H1 (cell line): Measurements from ENCODE around the gene AHDC1. TPM values are rescaled to one million over a fixed set of nuclear protein-coding genes. Genes with fewer than 3 reads are reported as not detected.

Experiments used
- CTCF ChIA-PET: fragments of 300-600 bp; sonication (Branson Sonifier 250); formaldehyde crosslinking; loops from one replicate; lab custom pipeline; 2021; ENCODE audit not compliant: partially characterized antibody; lab: Charles Lee
- POLR2A ChIA-PET: fragments of 300-600 bp; sonication (Branson Sonifier 250); formaldehyde crosslinking; loops from one replicate; lab custom pipeline; 2021; ENCODE audit warnings: inconsistent platforms; ENCODE audit not compliant: partially characterized antibody; lab: Charles Lee
- DNase-seq, 2 experiments: peaks; one replicate each; pipeline versions ENCODE4 v3.0.0 to v3.0.0-alpha.2; 2010 to 2022; ENCODE audit warnings: low spot score in 2 of 2, low read depth in 1 of 2, mixed read lengths in 1 of 2
- FAIRE-seq: peaks from 2 replicates; lab custom pipeline; 2011; peaks lifted over from hg19 to GRCh38; lab: Jason Lieb, UNC
- H2AFZ ChIP-seq: 2 replicates; pipeline ENCODE4 v1.8.1; 2012; ENCODE audit warnings: low read length, inconsistent platforms
- H2AK5ac ChIP-seq: 2 replicates; pipeline ENCODE4 v1.6.1; 2013; ENCODE audit warnings: low read depth, low read length
- H2BK120ac ChIP-seq: replicated peaks from 2 replicates; pipeline ENCODE3; 2013; ENCODE audit warnings: low read depth, low read length, inconsistent platforms
- H2BK12ac ChIP-seq: 2 replicates; pipeline ENCODE4 v1.6.1; 2013; ENCODE audit warnings: low read depth, low read length
- H2BK15ac ChIP-seq: 2 replicates; pipeline ENCODE4 v1.6.1; 2013; ENCODE audit warnings: low read length
- H2BK20ac ChIP-seq: 2 replicates; pipeline ENCODE4 v1.6.1; 2013; ENCODE audit warnings: low read length
- H2BK5ac ChIP-seq: 2 replicates; pipeline ENCODE4 v1.6.1; 2013; ENCODE audit warnings: low read depth, low read length
- H3K14ac ChIP-seq: 2 replicates; pipeline ENCODE4 v1.6.1; 2013; ENCODE audit warnings: inconsistent platforms; ENCODE audit not compliant: insufficient read length
- H3K18ac ChIP-seq: 2 replicates; pipeline ENCODE4 v1.6.1; 2013; ENCODE audit warnings: low read length; ENCODE audit errors: extremely low read depth
- H3K23ac ChIP-seq: 2 replicates; pipeline ENCODE4 v1.6.1; 2013; ENCODE audit warnings: inconsistent platforms; ENCODE audit not compliant: insufficient read length
- H3K23me2 ChIP-seq: 2 replicates; pipeline ENCODE4 v1.6.1; 2013; ENCODE audit warnings: low read depth, low read length
- H3K27ac ChIP-seq: 2 replicates; pipeline ENCODE4 v1.6.1; 2011; ENCODE audit warnings: low read depth, low read length, inconsistent platforms
- H3K27me3 ChIP-seq, 4 experiments: replicated peaks in 1 of 4; 1 replicate in 1 of 4; 2 replicates in 3 of 4; pipeline versions ENCODE4 v1.6.1 to v1.8.1; 2011 to 2013; ENCODE audit warnings: low read length in 3 of 4, mild to moderate bottlenecking in 3 of 4, inconsistent platforms in 2 of 4, mixed read lengths in 2 of 4, moderate library complexity in 1 of 4; ENCODE audit not compliant: control insufficient read depth in 3 of 4, insufficient read depth in 3 of 4; ENCODE audit errors: extremely low read depth in 1 of 4
- H3K36me3 ChIP-seq, 4 experiments: 2 replicates each; pipeline versions ENCODE4 v1.6.1 to v1.8.1; 2011 to 2013; ENCODE audit warnings: mild to moderate bottlenecking in 4 of 4, low read length in 3 of 4, moderate library complexity in 2 of 4, control low read depth in 1 of 4, inconsistent platforms in 1 of 4; ENCODE audit not compliant: insufficient read depth in 4 of 4, control insufficient read depth in 2 of 4
- H3K4ac ChIP-seq: replicated peaks from 2 replicates; pipeline ENCODE3; 2013; ENCODE audit warnings: low read length, low read depth, mixed read lengths, inconsistent platforms; ENCODE audit not compliant: insufficient read length
- H3K4me1 ChIP-seq, 4 experiments: replicated peaks in 1 of 4; 1 replicate in 1 of 4; 2 replicates in 3 of 4; pipeline versions ENCODE4 v1.6.1 to v1.8.1; 2011 to 2013; ENCODE audit warnings: low read length in 3 of 4, inconsistent platforms in 2 of 4, mixed read lengths in 1 of 4; ENCODE audit not compliant: insufficient read depth in 4 of 4, control insufficient read depth in 3 of 4
- H3K4me2 ChIP-seq, 2 experiments: 2 replicates each; pipeline versions ENCODE4 v1.6.1 to v1.8.1; 2011 to 2013; ENCODE audit warnings: low read depth in 2 of 2, low read length in 2 of 2, control low read depth in 1 of 2, inconsistent platforms in 1 of 2, mild to moderate bottlenecking in 1 of 2; ENCODE audit not compliant: insufficient read depth in 1 of 2
- H3K4me3 ChIP-seq, 4 experiments: fragments of 200-600, 300-600 bp in 1 of 4; sonication (generic), shearing (Covaris generic), sonication (Bioruptor Twin) in 1 of 4; 2 replicates each; pipeline versions ENCODE4 v1.5.1 to v1.8.1; 2011 to 2016; ENCODE audit warnings: low read length in 4 of 4, low read depth in 3 of 4, control low read depth in 2 of 4, inconsistent platforms in 2 of 4, mild to moderate bottlenecking in 2 of 4, mixed read lengths in 1 of 4, moderate library complexity in 1 of 4; ENCODE audit not compliant: insufficient read depth in 2 of 4; ENCODE audit errors: extremely low read depth in 1 of 4
- H3K56ac ChIP-seq: replicated peaks from 2 replicates; pipeline ENCODE3; 2013; ENCODE audit warnings: low read depth, mild to moderate bottlenecking, mixed read lengths, low read length, inconsistent platforms; ENCODE audit not compliant: insufficient read length
- H3K79me1 ChIP-seq: 2 replicates; pipeline ENCODE4 v1.6.1; 2013; ENCODE audit warnings: low read depth, low read length, control low read depth
- H3K79me2 ChIP-seq, 2 experiments: 2 replicates each; pipeline versions ENCODE4 v1.6.1 to v1.8.1; 2012 to 2013; ENCODE audit warnings: low read length in 2 of 2, mild to moderate bottlenecking in 2 of 2, inconsistent platforms in 1 of 2; ENCODE audit not compliant: insufficient read depth in 2 of 2, control insufficient read depth in 1 of 2
- H3K9ac ChIP-seq, 4 experiments: replicated peaks in 1 of 4; 1 replicate in 1 of 4; 2 replicates in 3 of 4; pipeline versions ENCODE4 v1.6.1 to v1.8.1; 2011 to 2013; ENCODE audit warnings: low read depth in 3 of 4, low read length in 3 of 4, control low read depth in 2 of 4, mild to moderate bottlenecking in 2 of 4, moderate library complexity in 2 of 4, inconsistent platforms in 1 of 4; ENCODE audit errors: extremely low read depth in 1 of 4
- H3K9me3 ChIP-seq, 2 experiments: 2 replicates each; pipeline versions ENCODE4 v1.6.1 to v1.8.1; 2012 to 2013; ENCODE audit warnings: mild to moderate bottlenecking in 2 of 2, moderate library complexity in 2 of 2, control low read depth in 1 of 2, inconsistent platforms in 1 of 2, low read depth in 1 of 2, low read length in 1 of 2, mixed read lengths in 1 of 2; ENCODE audit not compliant: insufficient read depth in 2 of 2
- H4K20me1 ChIP-seq, 2 experiments: replicated peaks in 1 of 2; 2 replicates each; pipeline versions ENCODE3 to v1.8.1; 2011 to 2013; ENCODE audit warnings: inconsistent platforms in 2 of 2, low read length in 2 of 2, mild to moderate bottlenecking in 1 of 2; ENCODE audit not compliant: insufficient read depth in 2 of 2, control insufficient read depth in 1 of 2
- H4K5ac ChIP-seq: 2 replicates; pipeline ENCODE4 v1.6.1; 2013; ENCODE audit warnings: low read length, low read depth, mixed read lengths, inconsistent platforms; ENCODE audit not compliant: insufficient read length
- H4K8ac ChIP-seq: 2 replicates; pipeline ENCODE4 v1.8.0; 2013; ENCODE audit warnings: mild to moderate bottlenecking, moderate library complexity, low read length, inconsistent platforms; ENCODE audit not compliant: insufficient read depth; ENCODE audit errors: extremely low read depth
- H4K91ac ChIP-seq: replicated peaks from 2 replicates; pipeline ENCODE3; 2013; ENCODE audit warnings: low read length, mixed read lengths, inconsistent platforms; ENCODE audit not compliant: insufficient read length
- CBX5 ChIP-seq: fragments of 300-800, 300-1000 bp; sonication (generic); IDR thresholded peaks from 2 replicates; pipeline ENCODE4 v1.7.1; 2016; ENCODE audit warnings: antibody characterized with exemption, low read length, low read depth
- CEBPB ChIP-seq: IDR thresholded peaks from 2 replicates; pipeline ENCODE4 v1.6.1; 2012; ENCODE audit warnings: low read depth, low read length
- CTBP2 ChIP-seq: IDR thresholded peaks from 2 replicates; pipeline ENCODE4 v1.7.0; 2011; ENCODE audit warnings: borderline replicate concordance, mild to moderate bottlenecking, moderate library complexity, mixed read lengths, low read length; ENCODE audit not compliant: insufficient read depth, insufficient read length
- POU5F1 ChIP-seq: IDR thresholded peaks from 2 replicates; pipeline ENCODE4 v1.6.1; 2011; ENCODE audit warnings: low read depth, mild to moderate bottlenecking, low read length, moderate library complexity
- WGBS, 2 experiments: shearing (Covaris generic) in 1 of 2; methylation state at CpG; one replicate each; pipeline versions ENCODE4 v1.1.6 to v1.1.7; 2013 to 2015; ENCODE audit warnings: low lambda C conversion rate in 2 of 2, mixed read lengths in 2 of 2, inconsistent platforms in 1 of 2, low coverage in 1 of 2, missing lambda C conversion rate in 1 of 2; ENCODE audit not compliant: insufficient replicate concordance in 2 of 2, insufficient coverage in 1 of 2, insufficient read length in 1 of 2; ENCODE audit errors: extremely low coverage in 1 of 2, missing lambda C conversion rate in 1 of 2; 5-methylcytosine and 5-hydroxymethylcytosine counted together
- polyA plus RNA-seq, 7 experiments: library from polyadenylated mRNA; depleted of rRNA in 3 of 7; stranded (reverse) in 5 of 7; unstranded in 2 of 7; fragments of >200 nt in 5 of 7; fragments of 200-250 nt in 2 of 7; gene quantifications; 1 replicate in 5 of 7; 2 replicates in 1 of 7; 4 replicates in 1 of 7; pipeline versions ENCODE4 v1.2.1 to v1.2.3, GENCODE V29; 2011 to 2013; ENCODE audit warnings: missing spikeins in 2 of 7, mixed read lengths in 2 of 7
- total RNA-seq: library from RNA; stranded (reverse); fragmentation: NEBNext Ultra II Directional; extraction: Animal tissue kit (Norgen Biotek cat#: 25700); gene quantifications from 2 replicates; pipeline ENCODE4 v1.2.1, GENCODE V29; 2021
- TF ChIP-seq, protein P1 (sequence below): IDR thresholded peaks from 2 replicates; pipeline ENCODE4 v1.6.1; 2012; ENCODE audit warnings: inconsistent platforms

Gene AHDC1
- total and polyA plus RNA-seq, 2 of the 8 experiments (the other 6 are each of a cell fraction or from before 2014, with no cell fraction given), result 4.4 to 35.1 TPM

DNA sequence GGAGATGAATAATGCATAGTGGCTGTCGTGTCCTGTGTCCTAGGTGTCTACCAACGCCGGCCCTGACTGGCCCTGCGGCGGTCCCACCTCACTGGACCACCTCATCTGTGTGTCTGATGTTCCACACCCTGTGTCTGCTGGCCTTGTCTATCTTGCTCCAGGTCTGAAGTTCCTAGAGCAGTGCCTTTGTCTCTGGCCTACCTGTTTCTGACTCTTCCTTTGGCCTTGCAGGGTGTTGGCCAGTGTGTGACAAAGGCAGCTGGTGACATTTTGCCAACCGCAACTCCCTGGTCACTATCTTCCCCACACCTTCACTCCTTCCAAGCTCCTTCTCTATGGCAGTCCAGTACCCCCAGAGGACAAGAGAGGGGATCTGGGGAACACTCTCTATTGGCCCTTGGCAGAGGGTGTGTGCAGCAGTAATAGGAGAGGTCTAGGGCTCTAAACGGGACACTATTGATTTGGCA is 1.4 kb upstream of the AHDC1 start:
- Histone ChIP-seq H2AFZ (no peak overlapping the region), H4K5ac (no peak overlapping the region), H2BK120ac (no peak overlapping the region), H4K8ac (no peak overlapping the region), H4K20me1 (peaks cover 9 to 15% of the 10 kb centered on the region in 2 experiments), H3K27me3 (no peaks in the 10 kb centered on the region), H3K79me1 (peaks cover 6% of the 10 kb centered on the region; the same call in 1 of the 2 replicates), H2BK15ac (peak overlapping the region; percentile 1; the same call in 1 of the 2 replicates), H2BK5ac (peak overlapping the region; percentile 69; the same call in 1 of the 2 replicates), H3K56ac (no peak overlapping the region), H3K36me3 (no peaks in the 10 kb centered on the region), H3K4ac (no peak overlapping the region), H3K14ac (no peak overlapping the region), H3K9ac (no peak overlapping the region), H3K4me1 (peaks cover 23 to 39% (median 29%) of the 10 kb centered on the region in 4 experiments), H3K23ac (no peak overlapping the region), H3K4me3 (no peak overlapping the region), H3K4me2 (peak overlapping the region; percentile 68 to 74), H3K79me2 (peaks cover 0 to 23% of the 10 kb centered on the region in 2 experiments; a peak in 3 of 4 replicates), H3K23me2 (peaks cover 8% of the 10 kb centered on the region), H2BK20ac (peak overlapping the region; percentile 57; the same call in 1 of the 2 replicates), H4K91ac (peak overlapping the region; percentile 58), H3K18ac (no peak overlapping the region), H2BK12ac (peak overlapping the region; percentile 62; the same call in 1 of the 2 replicates), H3K27ac (no peak overlapping the region), H2AK5ac (peak overlapping the region; percentile 75; the same call in 1 of the 2 replicates), H3K9me3 (no peaks in the 10 kb centered on the region)
- POLR2A ChIA-PET, result interaction anchor here (0.8 to 6.4 kb wide), 10 partner anchors 10 to 248 kb away, joined by 3 to 97 read pairs (median 6); no protein-coding TSS in a partner anchor
- TF ChIP-seq CBX5 (no peak), CEBPB (no peak), CTBP2 (no peak), POU5F1 (no peak)
- TF ChIP-seq, protein P1, sequence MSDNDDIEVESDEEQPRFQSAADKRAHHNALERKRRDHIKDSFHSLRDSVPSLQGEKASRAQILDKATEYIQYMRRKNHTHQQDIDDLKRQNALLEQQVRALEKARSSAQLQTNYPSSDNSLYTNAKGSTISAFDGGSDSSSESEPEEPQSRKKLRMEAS, result no peak
- DNase-seq (no peak), FAIRE-seq (no peak)
- CTCF ChIA-PET, result interaction anchor here (0.6 to 37.8 kb wide), 39 partner anchors 10 to 305 kb away, joined by 3 to 1807 read pairs (median 7); partner anchors contain the start of genes GPR3, IFI6 and MAP3K6
- 77% methylated on average over 7 of the region's 7 CpGs; no CpG with 5 or more reads in 1 of the 2 experiments for WGBS, 2 experiments
